ENCODE measurements around the gene SYT11.

Gene SYT11

GRCh38 chr1:155859881-155860871, 809 bp downstream of the SYT11 start:
- in situ Hi-C loops (cut with MboI; ENCODE audit: low sequenced_read_pairs), result no loop called here

GRCh38 chr1:155860970-155861510, 1.7 kb downstream of the SYT11 start:
- in situ Hi-C loops (cut with MboI; ENCODE audit: low sequenced_read_pairs), result no loop called here

GRCh38 chr1:155861896-155862295, 2.5 kb downstream of the SYT11 start:
- in situ Hi-C loops (cut with MboI; ENCODE audit: low sequenced_read_pairs), result no loop called here

- in situ Hi-C loops (cut with MboI; ENCODE audit: low sequenced_read_pairs), result no loop called here
Observed at GRCh38 chr1:155864393-155864792, 5.0 kb downstream of the SYT11 start.

GRCh38 chr1:155867766-155868165, 8.4 kb downstream of the SYT11 start:
- in situ Hi-C loops (cut with MboI; ENCODE audit: low sequenced_read_pairs), result no loop called here

GRCh38 chr1:155871390-155871789, 12.0 kb downstream of the SYT11 start:
- in situ Hi-C loops (cut with MboI; ENCODE audit: low sequenced_read_pairs), result no loop called here

- in situ Hi-C loops (cut with MboI; ENCODE audit: low sequenced_read_pairs), result no loop called here
Observed at GRCh38 chr1:155872527-155872926, 13.2 kb downstream of the SYT11 start.

- in situ Hi-C loops (cut with MboI; ENCODE audit: low sequenced_read_pairs), result no loop called here
Observed at GRCh38 chr1:155873860-155874259, 14.5 kb downstream of the SYT11 start.

- in situ Hi-C loops (cut with MboI; ENCODE audit: low sequenced_read_pairs), result no loop called here
Observed at GRCh38 chr1:155877945-155878344, 18.6 kb downstream of the SYT11 start.

- in situ Hi-C loops (cut with MboI; ENCODE audit: low sequenced_read_pairs), result no loop called here
Observed at GRCh38 chr1:155880251-155880650, 20.9 kb downstream of the SYT11 start.

- in situ Hi-C loops (cut with MboI; ENCODE audit: low sequenced_read_pairs), result no loop called here
Observed at GRCh38 chr1:155880950-155881349, 21.6 kb downstream of the SYT11 start.

GRCh38 chr1:155882235-155882634, 22.9 kb downstream of the SYT11 start:
- in situ Hi-C loops (cut with MboI; ENCODE audit: low sequenced_read_pairs), result no loop called here

- in situ Hi-C loops (cut with MboI; ENCODE audit: low sequenced_read_pairs), result no loop called here
Observed at GRCh38 chr1:155882766-155883165, 23.4 kb downstream of the SYT11 start.

- in situ Hi-C loops (cut with MboI; ENCODE audit: low sequenced_read_pairs), result no loop called here
Observed at GRCh38 chr1:155884031-155884960, 24.9 kb downstream of the SYT11 start.

- in situ Hi-C loops (cut with MboI; ENCODE audit: low sequenced_read_pairs), result no loop called here
Observed at GRCh38 chr1:155884982-155885381, 25.6 kb downstream of the SYT11 start.

GRCh38 chr1:155888481-155888880, 29.1 kb downstream of the SYT11 start:
- in situ Hi-C loops (cut with MboI; ENCODE audit: low sequenced_read_pairs), result no loop called here

GRCh38 chr1:155889566-155889965, 30.2 kb downstream of the SYT11 start:
- in situ Hi-C loops (cut with MboI; ENCODE audit: low sequenced_read_pairs), result no loop called here

- in situ Hi-C loops (cut with MboI; ENCODE audit: low sequenced_read_pairs), result no loop called here
Observed at GRCh38 chr1:155890251-155890650, 30.9 kb downstream of the SYT11 start.

- in situ Hi-C loops (cut with MboI; ENCODE audit: low sequenced_read_pairs), result no loop called here
Observed at GRCh38 chr1:155892796-155893195, 33.4 kb downstream of the SYT11 start.

- in situ Hi-C loops (cut with MboI; ENCODE audit: low sequenced_read_pairs), result no loop called here
Observed at GRCh38 chr1:155893389-155894142, 34.2 kb downstream of the SYT11 start.

Data from HL-60/S4 (cell line).